K562 (cell line): Measurements from ENCODE around the gene TRMT10A. TPM values are rescaled to one million over a fixed set of nuclear protein-coding genes. Genes with fewer than 3 reads are reported as not detected.
A peak's percentile ranks its signal among the peaks of the same experiment; 100 is the strongest.

Experiments
- ATAC-seq: fragments of 200-7000 bp; cut with Tn5 transposase; 3 replicates; pipeline ENCODE4 v1.9.1; 2020; ENCODE audit warnings: moderate library complexity
- BruUV-seq: library from RNA; stranded (reverse); fragments of 400-500 nt; replicated peaks from 2 replicates; lab custom pipeline; 2021; lab: Mats Ljungman, UMichigan
- CTCF ChIA-PET: fragments of 300-600 bp; formaldehyde crosslinking; extraction: SDS; loops from one replicate; lab custom pipeline; 2021; ENCODE audit warnings: low intra/inter-chr PET ratio; lab: Yijun Ruan, JAX
- POLR2A ChIA-PET: fragments of 300-600, 350-650 bp; sonication (Branson Sonifier 250); formaldehyde crosslinking; extraction: SDS; loops from one replicate; lab custom pipeline; 2021; ENCODE audit warnings: antibody characterized with exemption, inconsistent platforms; lab: Yijun Ruan, JAX
- DNase-seq, 4 experiments: peaks; one replicate each; pipeline versions ENCODE4 v3.0.0 to v3.0.0-alpha.2; 2011 to 2018; ENCODE audit warnings: low spot score in 3 of 4, mixed read lengths in 3 of 4; ENCODE audit errors: extremely low read depth in 1 of 4
- FAIRE-seq: peaks from 2 replicates; lab custom pipeline; 2011; peaks lifted over from hg19 to GRCh38; lab: Jason Lieb, UNC
- H2AFZ ChIP-seq: 2 replicates; pipeline ENCODE4 v1.6.0; 2011; ENCODE audit warnings: low read depth, low read length, control low read depth, inconsistent platforms
- H3K27ac ChIP-seq: fragments of 200-600 bp; 3 replicates; pipeline ENCODE4 v1.8.0; 2011; ENCODE audit warnings: low read depth, mild to moderate bottlenecking, control low read depth, inconsistent platforms, low read length, moderate library complexity, mixed read lengths; ENCODE audit errors: extremely low read depth
- H3K27me3 ChIP-seq, 2 experiments: fragments of 300-600 bp in 1 of 2; 2 replicates in 1 of 2; 3 replicates in 1 of 2; pipeline versions ENCODE4 v1.6.0 to v1.8.0; 2011; ENCODE audit warnings: inconsistent platforms in 2 of 2, low read length in 2 of 2, mild to moderate bottlenecking in 1 of 2, mixed read lengths in 1 of 2, moderate library complexity in 1 of 2; ENCODE audit not compliant: control insufficient read depth in 2 of 2, insufficient read depth in 2 of 2
- H3K36me3 ChIP-seq: fragments of 300-600 bp; 3 replicates; pipeline ENCODE4 v1.8.0; 2011; ENCODE audit warnings: mild to moderate bottlenecking, low read length, inconsistent platforms; ENCODE audit not compliant: control insufficient read depth, insufficient read depth
- H3K4me1 ChIP-seq, 2 experiments: fragments of 200-600 bp in 1 of 2; replicated peaks in 1 of 2; 2 replicates in 1 of 2; 3 replicates in 1 of 2; pipeline versions ENCODE4 v1.5.1 to v1.8.0; 2011; ENCODE audit warnings: inconsistent platforms in 2 of 2, low read length in 2 of 2, mild to moderate bottlenecking in 1 of 2, mixed read lengths in 1 of 2, moderate library complexity in 1 of 2; ENCODE audit not compliant: control insufficient read depth in 2 of 2, insufficient read depth in 2 of 2
- H3K4me2 ChIP-seq: 2 replicates; pipeline ENCODE4 v1.6.1; 2011; ENCODE audit warnings: low read length, control low read depth, inconsistent platforms, mixed read lengths; ENCODE audit not compliant: insufficient read depth
- H3K4me3 ChIP-seq: fragments of 200-600 bp; sonication (generic), shearing (Covaris generic); 2 replicates; pipeline ENCODE4 v1.5.1; 2016; ENCODE audit warnings: control low read depth, inconsistent platforms
- H3K79me2 ChIP-seq: fragments of 200-600 bp; 3 replicates; pipeline ENCODE4 v1.8.0; 2011; ENCODE audit warnings: low read length, inconsistent platforms; ENCODE audit not compliant: control insufficient read depth, insufficient read depth
- H3K9ac ChIP-seq, 2 experiments: 2 replicates each; pipeline versions ENCODE4 v1.6.0 to v1.6.1; 2011; ENCODE audit warnings: low read depth in 2 of 2, low read length in 2 of 2, control low read depth in 1 of 2, inconsistent platforms in 1 of 2, mild to moderate bottlenecking in 1 of 2, mixed read lengths in 1 of 2; ENCODE audit not compliant: insufficient read depth in 1 of 2
- H3K9me1 ChIP-seq: one replicate; pipeline ENCODE4 v1.6.0; 2011; ENCODE audit warnings: inconsistent platforms, mild to moderate bottlenecking, low read length, moderate library complexity; ENCODE audit not compliant: control insufficient read depth, insufficient read depth
- H3K9me3 ChIP-seq: replicated peaks from 2 replicates; pipeline ENCODE4 v1.5.1; 2011; ENCODE audit warnings: low read depth, low read length, inconsistent platforms; ENCODE audit not compliant: control insufficient read depth, insufficient read depth
- H4K20me1 ChIP-seq: replicated peaks from 2 replicates; pipeline ENCODE4 v1.6.1; 2011; ENCODE audit warnings: low read length, inconsistent platforms, mixed read lengths; ENCODE audit not compliant: control insufficient read depth, insufficient read depth
- ATF2 ChIP-seq: sonication (generic); formaldehyde crosslinking; IDR thresholded peaks from 2 replicates; pipeline ENCODE4 v1.8.1; 2022; ENCODE audit warnings: missing genetic modification reagents
- CEBPB ChIP-seq: fragments of 450-650 bp; IDR thresholded peaks from 2 replicates; pipeline ENCODE4 v1.6.1; 2016; ENCODE audit warnings: missing genetic modification characterization, missing compliant biosample characterization
- CEBPG ChIP-seq, 3 experiments: fragments of 200-800 bp in 1 of 3; sonication (Bioruptor generic) in 1 of 3; sonication (generic) in 1 of 3; formaldehyde crosslinking in 1 of 3; IDR thresholded peaks in 2 of 3; conservative IDR thresholded peaks in 1 of 3; 2 replicates each; pipeline versions ENCODE4 v1.6.1 to v1.8.0; 2016 to 2022; ENCODE audit warnings: missing compliant biosample characterization in 2 of 3, missing genetic modification characterization in 2 of 3, mild to moderate bottlenecking in 1 of 3, missing genetic modification reagents in 1 of 3
- E2F8 ChIP-seq: fragments of 450-650 bp; IDR thresholded peaks from 2 replicates; pipeline ENCODE4 v1.7.1; 2018; ENCODE audit warnings: mild to moderate bottlenecking, low read depth; ENCODE audit not compliant: partially characterized antibody
- MEIS2 ChIP-seq: fragments of 450-650 bp; IDR thresholded peaks from 2 replicates; pipeline ENCODE4 v1.6.1; 2014; ENCODE audit warnings: mild to moderate bottlenecking; ENCODE audit not compliant: partially characterized antibody
- SMARCC2 ChIP-seq: fragments of 450-650 bp; IDR thresholded peaks from 2 replicates; pipeline ENCODE4 v1.6.1; 2017; ENCODE audit warnings: antibody characterized with exemption, moderate library complexity, mild to moderate bottlenecking, low read depth
- TRIM24 ChIP-seq, 2 experiments: fragments of 450-650 bp; IDR thresholded peaks; 2 replicates each; pipeline ENCODE4 v1.6.1; 2016
- ZNF134 ChIP-seq: fragments of 250-450 bp; sonication (Bioruptor Pico); conservative IDR thresholded peaks from 2 replicates; pipeline ENCODE4 v1.4.0; 2020
- WGBS: fragments of 100-300 bp; shearing (Covaris generic); methylation state at CpG from one replicate; pipeline ENCODE4 v1.1.6; 2016; ENCODE audit warnings: low coverage, mixed read lengths; ENCODE audit not compliant: insufficient coverage; ENCODE audit errors: missing lambda C conversion rate; 5-methylcytosine and 5-hydroxymethylcytosine counted together
- in situ Hi-C: fragments of 300-500 bp; cut with MboI; formaldehyde crosslinking; loops from 4 replicates; pipeline ENCODE4 v1.15.0; 2018; ENCODE audit warnings: inconsistent platforms, mixed read lengths
- intact Hi-C: fragments of 100-400 bp; cut with micrococcal nuclease; formaldehyde crosslinking; loops from 2 replicates; pipeline ENCODE4 v1.14.2; 2022
- polyA plus RNA-seq, 8 experiments: library from polyadenylated mRNA; depleted of rRNA in 4 of 8; stranded (reverse) in 5 of 8; unstranded in 3 of 8; fragments of >200 nt; fragmentation: Nextera tagmentation in 2 of 8; fragmentation: Illumina TruSeq in 1 of 8; extraction: Ambion mirVana in 2 of 8; extraction: Trizol in 1 of 8; gene quantifications; 2 replicates each; pipeline versions ENCODE4 v1.2.1 to v1.2.3, GENCODE V29; 2011 to 2014; ENCODE audit warnings: inconsistent platforms in 1 of 8, missing spikeins in 1 of 8
- total RNA-seq, 7 experiments: library from RNA; depleted of rRNA in 6 of 7; stranded (reverse); fragments of >200 nt in 6 of 7; fragmentation: Illumina TruSeq in 2 of 7; extraction: Trizol in 2 of 7; gene quantifications; 2 replicates each; pipeline versions ENCODE4 v1.2.1 to v1.2.3, GENCODE V29; 2011 to 2021; ENCODE audit warnings: low replicate concordance in 1 of 7

Gene TRMT10A
- total and polyA plus RNA-seq, 9 of the 15 experiments (the other 6 are each of a cell fraction or from before 2014, with no cell fraction given) = 6.5 to 16.1 (median 12.7) TPM

GRCh38 chr4:99610605-99611175 is 46.9 kb upstream of the TRMT10A start:
- TF ChIP-seq ATF2 (CRISPR knock-in tag) (no peak), TRIM24 (IDR thresholded peaks at IDR 0.05) (no peak), ZNF134 (CRISPR knock-in tag) (no peak), MEIS2 (no peak), CEBPG (CRISPR knock-in tag; IDR thresholded peaks at IDR 0.05) (no peak), CEBPG (tag; conservative IDR thresholded peaks at IDR 0.05 in 1 of 2, IDR thresholded peaks at IDR 0.05 in 1 of 2) (peak; percentile 39 to 75; a peak in 3 of 4 replicates), SMARCC2 (no peak), CEBPB (tag) (peak; percentile 77), E2F8 (no peak)
- Histone ChIP-seq H3K4me2 (no peak overlapping the region), H3K9me3 (no peaks in the 10 kb centered on the region), H3K36me3 (no peaks in the 10 kb centered on the region), H3K27me3 (no peaks in the 10 kb centered on the region), H3K9me1 (no peaks in the 10 kb centered on the region), H3K27ac (no peak overlapping the region), H3K4me1 (no peaks in the 10 kb centered on the region), H4K20me1 (no peaks in the 10 kb centered on the region), H3K79me2 (no peaks in the 10 kb centered on the region), H3K9ac (no peak overlapping the region), H2AFZ (no peak overlapping the region), H3K4me3 (no peak overlapping the region)
- FAIRE-seq = no peak
- WGBS = under 1% methylated on average over 5 of the region's 5 CpGs
- CTCF ChIA-PET = no interaction called here
- BruUV-seq = no TSS peak
- in situ Hi-C loops (no loop called here), intact Hi-C loops (no loop called here)
- ATAC-seq = no peak
- POLR2A ChIA-PET = no interaction called here
- DNase-seq = no peak
